ENCODE measurements around the gene PAAF1. TPM values are rescaled to one million over a fixed set of nuclear protein-coding genes. Genes with fewer than 3 reads are reported as not detected.

Gene PAAF1
- total and polyA plus RNA-seq, 2 experiments from 2014 or later = 13.6 to 18.1 TPM

DNA sequence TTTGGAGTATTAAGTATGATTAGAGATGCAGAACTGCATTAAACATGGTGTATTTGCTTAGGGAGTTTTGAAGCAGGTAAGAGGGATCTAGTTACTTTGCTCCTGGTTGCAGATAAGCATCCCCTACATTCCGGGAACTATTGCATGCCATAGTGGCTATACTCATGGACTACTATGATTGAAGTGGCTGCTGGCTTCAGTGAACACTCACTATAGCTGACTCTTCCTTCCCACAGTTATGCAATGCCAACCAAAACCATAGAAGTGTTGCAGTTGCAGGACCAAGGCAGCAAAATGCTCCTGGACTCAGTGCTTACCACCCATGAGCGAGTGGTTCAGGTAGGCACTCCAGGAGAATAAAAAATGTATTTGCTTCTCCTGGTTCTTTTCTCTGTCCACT lies 17.1 kb upstream of the PAAF1 start:
- H3K36me3 ChIP-seq (ENCODE audit: insufficient read depth) = no peaks in the 10 kb centered on the region; the same call in 1 of the 2 replicates
- TF ChIP-seq REST (IDR thresholded peaks at IDR 0.05; ENCODE audit: unreplicated experiment) (no peak), POLR2AphosphoS5 (IDR thresholded peaks at IDR 0.05; ENCODE audit: low read depth) (no peak), STAT1 (IDR thresholded peaks at IDR 0.05; ENCODE audit: unreplicated experiment) (no peak), ZNF462 (CRISPR knock-in tag; IDR thresholded peaks at IDR 0.05) (no peak), JUNB (IDR thresholded peaks at IDR 0.05; ENCODE audit: unreplicated experiment) (no peak), EZH2 (IDR thresholded peaks at IDR 0.05; ENCODE audit: low read depth, unreplicated experiment) (no peak), CREB1 (CRISPR knock-in tag; IDR thresholded peaks at IDR 0.05; ENCODE audit: low read depth) (no peak), NANOG (IDR thresholded peaks at IDR 0.05; ENCODE audit: borderline replicate concordance) (no peak), EZH2phosphoT487 (IDR thresholded peaks at IDR 0.05; ENCODE audit: unreplicated experiment) (no peak), ZNF114 (CRISPR knock-in tag; IDR thresholded peaks at IDR 0.05) (no peak), CTCF (conservative IDR thresholded peaks at IDR 0.05; ENCODE audit: low read depth in 2 of 2) (no peak), ZNF331 (CRISPR knock-in tag; IDR thresholded peaks at IDR 0.05; ENCODE audit: low read depth) (no peak)
- TF ChIP-seq, protein P1, sequence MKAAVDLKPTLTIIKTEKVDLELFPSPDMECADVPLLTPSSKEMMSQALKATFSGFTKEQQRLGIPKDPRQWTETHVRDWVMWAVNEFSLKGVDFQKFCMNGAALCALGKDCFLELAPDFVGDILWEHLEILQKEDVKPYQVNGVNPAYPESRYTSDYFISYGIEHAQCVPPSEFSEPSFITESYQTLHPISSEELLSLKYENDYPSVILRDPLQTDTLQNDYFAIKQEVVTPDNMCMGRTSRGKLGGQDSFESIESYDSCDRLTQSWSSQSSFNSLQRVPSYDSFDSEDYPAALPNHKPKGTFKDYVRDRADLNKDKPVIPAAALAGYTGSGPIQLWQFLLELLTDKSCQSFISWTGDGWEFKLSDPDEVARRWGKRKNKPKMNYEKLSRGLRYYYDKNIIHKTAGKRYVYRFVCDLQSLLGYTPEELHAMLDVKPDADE (IDR thresholded peaks at IDR 0.05) = no peak
- H4K20me1 ChIP-seq (replicated peaks; ENCODE audit: insufficient read depth) = no peaks in the 10 kb centered on the region
- no peaks in the 10 kb centered on the region for H3K9me2 ChIP-seq (ENCODE audit: insufficient read depth)
- peaks cover 4% of the 10 kb centered on the region; the same call in 1 of the 3 replicates for H3K36me3 Mint-ChIP-seq (ENCODE audit: low read depth)
- H3K4me2 ChIP-seq = no peak overlapping the region
- no peak overlapping the region for H3K27ac Mint-ChIP-seq
- no peaks in the 10 kb centered on the region; the same call in 2 of the 3 replicates for H3K9me3 Mint-ChIP-seq
- H3K27me3 Mint-ChIP-seq (ENCODE audit: insufficient read depth, low read depth, poor library complexity) = no peaks in the 10 kb centered on the region
- no peaks in the 10 kb centered on the region for H3K27me3 ChIP-seq (ENCODE audit: insufficient read depth)
- H3K27ac ChIP-seq (ENCODE audit: low read depth) = no peak overlapping the region
- peaks cover 7% of the 10 kb centered on the region for H3K4me1 Mint-ChIP-seq
- H3K4me1 ChIP-seq (ENCODE audit: insufficient read depth) = no peaks in the 10 kb centered on the region
- H3K4me3 Mint-ChIP-seq = no peak overlapping the region
- H2AFZ ChIP-seq = no peak overlapping the region
- H3K79me2 ChIP-seq (replicated peaks; ENCODE audit: insufficient read depth) = no peaks in the 10 kb centered on the region
- DNase-seq (ENCODE audit: low spot score) (no peak), ATAC-seq (no peak)
- H3K4me3 ChIP-seq = no peak overlapping the region
- no peaks in the 10 kb centered on the region for H3F3A ChIP-seq (replicated peaks; ENCODE audit: low read depth)
